Activated T-helper 17 cell treated with anti-CD3 and anti-CD28 coated beads, Interleukin-2, amount 50 U/mL, for 72 hours (primary cell): ENCODE results near the gene THSD7A. TPM values are rescaled to one million over a fixed set of nuclear protein-coding genes. Genes with fewer than 3 reads are reported as not detected.
"Not testable (repeated sequence)": the region's sequence is repeated elsewhere in the genome, so short reads cannot be mapped to it uniquely, and the experiment has no call there.

ENCODE experiments used
- ATAC-seq: fragments of 150-1000 bp; cut with Tn5 transposase; replicated peaks from 2 replicates; pipeline ENCODE4 v1.10.0; 2021; ENCODE audit warnings: mild to moderate bottlenecking, moderate library complexity
- H3K27ac Mint-ChIP-seq: one replicate; pipeline ENCODE4 v1.8.0; 2022; ENCODE audit warnings: mixed read lengths
- H3K27me3 Mint-ChIP-seq: one replicate; pipeline ENCODE4 v1.8.0; 2022; ENCODE audit warnings: mixed read lengths
- H3K36me3 Mint-ChIP-seq: one replicate; pipeline ENCODE4 v1.8.0; 2022; ENCODE audit warnings: low read depth, mild to moderate bottlenecking, mixed read lengths
- H3K4me1 Mint-ChIP-seq: one replicate; pipeline ENCODE4 v1.8.0; 2022; ENCODE audit warnings: mixed read lengths
- H3K4me3 Mint-ChIP-seq: one replicate; pipeline ENCODE4 v1.8.0; 2022; ENCODE audit warnings: mild to moderate bottlenecking, mixed read lengths
- H3K9me3 Mint-ChIP-seq: one replicate; pipeline ENCODE4 v1.8.0; 2022; ENCODE audit warnings: mixed read lengths
- total RNA-seq, 2 donors: library from RNA; stranded (reverse); gene quantifications; one replicate each; pipeline ENCODE4 v1.2.3, GENCODE V29; 2022

The THSD7A gene
- total RNA-seq, 2 donors from 2014 or later, result 0.02 to 0.82 TPM

DNA sequence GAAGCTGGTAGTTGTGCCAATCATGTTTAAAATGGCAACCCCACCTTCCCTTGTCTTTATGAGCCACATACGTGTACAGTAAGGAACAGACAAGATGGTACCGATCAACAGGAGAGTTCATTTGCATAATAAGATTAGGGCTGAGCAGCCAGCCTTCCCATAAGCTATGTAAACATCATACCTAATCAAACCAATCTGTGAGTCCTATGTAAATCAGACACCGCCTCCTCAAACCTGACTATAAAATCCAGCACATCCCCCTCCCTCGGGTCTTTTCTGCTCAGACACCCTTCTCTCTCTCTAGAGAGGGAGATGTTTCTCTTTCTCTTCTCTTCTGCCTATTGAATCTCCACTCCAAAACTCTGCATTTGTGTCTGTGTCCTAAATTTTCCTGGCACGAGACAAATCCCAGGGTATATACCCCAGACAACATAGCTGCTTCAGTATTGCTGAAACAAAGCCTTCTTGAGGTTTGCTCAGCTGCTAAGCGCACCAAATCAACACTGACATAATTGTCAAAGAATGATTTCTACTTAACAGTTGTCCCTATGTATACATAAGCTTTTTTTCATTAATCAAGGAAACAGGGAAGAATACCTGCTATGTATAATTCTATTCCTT, 279.2 kb downstream of the THSD7A start:
- Mint-ChIP-seq H3K27me3 (no peaks in the 10 kb centered on the region), H3K4me1 (no peaks in the 10 kb centered on the region), H3K36me3 (no peaks in the 10 kb centered on the region), H3K4me3 (no peak overlapping the region), H3K27ac (no peak overlapping the region), H3K9me3 (peaks cover 4% of the 10 kb centered on the region)
- ATAC-seq, result no peak

GRCh38 chr7:11551470-11551869, 280.5 kb downstream of the THSD7A start:
- H3K4me3 Mint-ChIP-seq, result no peak overlapping the region
- H3K27ac Mint-ChIP-seq, result no peak overlapping the region
- peaks cover 4% of the 10 kb centered on the region for H3K9me3 Mint-ChIP-seq
- H3K27me3 Mint-ChIP-seq, result no peaks in the 10 kb centered on the region
- H3K4me1 Mint-ChIP-seq, result no peaks in the 10 kb centered on the region
- ATAC-seq, result no peak
- no peaks in the 10 kb centered on the region for H3K36me3 Mint-ChIP-seq

GRCh38 chr7:11548532-11548931, 283.5 kb downstream of the THSD7A start:
- Mint-ChIP-seq H3K9me3 (peaks cover 4% of the 10 kb centered on the region), H3K36me3 (no peaks in the 10 kb centered on the region), H3K27ac (no peak overlapping the region), H3K4me3 (no peak overlapping the region), H3K4me1 (no peaks in the 10 kb centered on the region), H3K27me3 (no peaks in the 10 kb centered on the region)
- no peak for ATAC-seq

DNA sequence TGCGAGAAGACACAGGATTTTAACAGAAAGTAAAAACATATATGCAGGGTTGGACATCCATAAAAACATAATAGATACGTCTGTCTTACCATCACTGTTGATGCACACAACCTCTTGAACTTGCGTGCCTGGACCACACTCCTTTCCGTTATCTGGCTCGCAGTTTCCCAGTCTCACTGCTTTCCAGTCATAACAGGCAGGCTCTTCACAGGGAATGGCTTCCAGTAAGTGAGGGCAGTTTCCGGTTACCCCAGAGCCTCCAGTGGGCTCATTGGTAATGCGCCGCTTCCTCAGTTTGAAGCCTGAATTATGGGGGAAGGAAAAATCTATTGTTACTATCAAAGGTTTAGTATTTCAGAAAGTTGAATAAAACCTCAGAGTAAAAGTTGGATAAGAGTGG, 290.7 kb downstream of the THSD7A start:
- Mint-ChIP-seq H3K4me1 (no peaks in the 10 kb centered on the region), H3K4me3 (no peak overlapping the region), H3K27ac (no peak overlapping the region), H3K36me3 (no peaks in the 10 kb centered on the region), H3K9me3 (no peaks in the 10 kb centered on the region), H3K27me3 (no peaks in the 10 kb centered on the region)
- no peak for ATAC-seq

GRCh38 chr7:11540271-11540761, 291.7 kb downstream of the THSD7A start:
- no peak overlapping the region for H3K27ac Mint-ChIP-seq
- H3K9me3 Mint-ChIP-seq, result no peaks in the 10 kb centered on the region
- H3K4me1 Mint-ChIP-seq, result no peaks in the 10 kb centered on the region
- ATAC-seq, result no peak
- no peaks in the 10 kb centered on the region for H3K27me3 Mint-ChIP-seq
- H3K36me3 Mint-ChIP-seq, result no peaks in the 10 kb centered on the region
- no peak overlapping the region for H3K4me3 Mint-ChIP-seq

DNA sequence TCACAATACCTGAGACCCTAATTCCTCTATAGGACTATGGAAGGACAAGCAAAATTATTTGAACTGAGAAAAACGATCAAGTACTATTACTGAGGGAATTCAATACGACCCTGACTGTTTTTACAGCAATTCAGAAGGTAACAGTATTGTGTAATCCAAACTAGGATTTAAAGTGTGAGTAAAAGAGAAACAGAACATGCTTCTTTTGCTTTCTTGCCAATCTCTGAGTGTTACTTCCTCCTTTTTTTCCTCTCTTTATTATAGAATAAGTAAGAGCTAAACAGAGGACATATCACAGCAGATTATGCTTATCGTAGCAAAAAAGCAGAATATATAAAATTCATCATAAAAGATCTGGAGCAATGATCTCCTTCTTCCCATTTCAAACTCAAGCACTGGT, 292.1 kb downstream of the THSD7A start:
- H3K9me3 Mint-ChIP-seq, result no peaks in the 10 kb centered on the region
- H3K4me3 Mint-ChIP-seq, result no peak overlapping the region
- H3K27ac Mint-ChIP-seq, result no peak overlapping the region
- H3K36me3 Mint-ChIP-seq, result no peaks in the 10 kb centered on the region
- ATAC-seq, result no peak
- H3K27me3 Mint-ChIP-seq, result no peaks in the 10 kb centered on the region
- H3K4me1 Mint-ChIP-seq, result no peaks in the 10 kb centered on the region

GRCh38 chr7:11538751-11539299, 293.2 kb downstream of the THSD7A start:
- ATAC-seq, result no peak
- H3K4me3 Mint-ChIP-seq, result no peak overlapping the region
- H3K36me3 Mint-ChIP-seq, result no peaks in the 10 kb centered on the region
- no peak overlapping the region for H3K27ac Mint-ChIP-seq
- H3K9me3 Mint-ChIP-seq, result no peaks in the 10 kb centered on the region
- H3K4me1 Mint-ChIP-seq, result no peaks in the 10 kb centered on the region
- H3K27me3 Mint-ChIP-seq, result no peaks in the 10 kb centered on the region

GRCh38 chr7:11533229-11533820, 298.7 kb downstream of the THSD7A start:
- Mint-ChIP-seq H3K27me3 (peaks cover 4% of the 10 kb centered on the region), H3K27ac (no peak overlapping the region), H3K4me3 (no peak overlapping the region), H3K4me1 (no peaks in the 10 kb centered on the region), H3K36me3 (no peaks in the 10 kb centered on the region), H3K9me3 (no peaks in the 10 kb centered on the region)
- ATAC-seq, result no peak

- Mint-ChIP-seq H3K4me1 (no peaks in the 10 kb centered on the region), H3K9me3 (no peaks in the 10 kb centered on the region), H3K27ac (no peak overlapping the region), H3K27me3 (peaks cover 4% of the 10 kb centered on the region), H3K4me3 (no peak overlapping the region), H3K36me3 (no peaks in the 10 kb centered on the region)
- ATAC-seq, result no peak
These were observed 302.6 kb downstream of the THSD7A start for GRCh38 chr7:11529382-11529781.

GRCh38 chr7:11527707-11528106, 304.3 kb downstream of the THSD7A start:
- Mint-ChIP-seq H3K4me3 (no peak overlapping the region), H3K27me3 (peaks cover 4% of the 10 kb centered on the region), H3K9me3 (no peaks in the 10 kb centered on the region), H3K27ac (no peak overlapping the region), H3K36me3 (no peaks in the 10 kb centered on the region), H3K4me1 (no peaks in the 10 kb centered on the region)
- ATAC-seq, result no peak

- ATAC-seq, result no peak
- Mint-ChIP-seq H3K27me3 (no peaks in the 10 kb centered on the region), H3K36me3 (no peaks in the 10 kb centered on the region), H3K4me3 (no peak overlapping the region), H3K27ac (no peak overlapping the region), H3K4me1 (no peaks in the 10 kb centered on the region), H3K9me3 (no peaks in the 10 kb centered on the region)
These were observed 307.3 kb downstream of the THSD7A start for GRCh38 chr7:11524476-11525397.

- not testable (repeated sequence) for H3K36me3 Mint-ChIP-seq, H3K9me3 Mint-ChIP-seq, H3K27ac Mint-ChIP-seq, H3K4me3 Mint-ChIP-seq, H3K27me3 Mint-ChIP-seq, H3K4me1 Mint-ChIP-seq, ATAC-seq
These were observed 310.0 kb downstream of the THSD7A start for GRCh38 chr7:11521964-11522499.

DNA sequence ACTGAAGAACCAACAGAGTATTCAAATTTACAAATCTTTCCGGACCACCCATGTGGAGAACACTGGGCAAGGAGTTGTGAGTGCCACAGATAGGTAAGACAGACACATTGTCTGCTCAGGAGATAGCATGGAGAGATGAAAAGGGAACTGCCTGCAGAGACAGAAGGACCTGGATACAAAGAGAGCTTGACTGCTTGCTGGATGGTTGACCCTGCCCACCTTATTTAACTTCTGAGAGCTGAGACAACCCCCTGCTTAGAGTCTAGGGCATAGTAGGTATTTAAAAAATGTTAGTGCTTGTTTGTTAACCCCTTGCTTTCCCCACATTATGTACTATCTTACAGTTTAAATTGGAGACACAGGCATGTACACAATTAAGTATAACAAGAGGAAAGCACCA, 314.1 kb downstream of the THSD7A start:
- no peaks in the 10 kb centered on the region for H3K27me3 Mint-ChIP-seq
- no peaks in the 10 kb centered on the region for H3K36me3 Mint-ChIP-seq
- peaks cover 4% of the 10 kb centered on the region for H3K9me3 Mint-ChIP-seq
- no peak overlapping the region for H3K4me3 Mint-ChIP-seq
- ATAC-seq, result no peak
- no peaks in the 10 kb centered on the region for H3K4me1 Mint-ChIP-seq
- no peak overlapping the region for H3K27ac Mint-ChIP-seq

GRCh38 chr7:11516328-11516727, 315.7 kb downstream of the THSD7A start:
- Mint-ChIP-seq H3K4me3 (no peak overlapping the region), H3K27me3 (no peaks in the 10 kb centered on the region), H3K4me1 (no peaks in the 10 kb centered on the region), H3K36me3 (no peaks in the 10 kb centered on the region), H3K27ac (no peak overlapping the region), H3K9me3 (peaks cover 4% of the 10 kb centered on the region)
- no peak for ATAC-seq
